OCI-LY7 (cell line): ENCODE measurements around the gene NPAS2.

Experiments
- CTCF ChIP-seq: fragments of 200-600 bp; sonication (generic); conservative IDR thresholded peaks from 2 replicates; pipeline ENCODE4 v1.5.1; 2014; ENCODE audit warnings: mild to moderate bottlenecking, antibody characterized with exemption, low read length, moderate library complexity, mixed read lengths
- EZH2phosphoT487 ChIP-seq: fragments of 200-600 bp; sonication (generic); IDR thresholded peaks from 2 replicates; pipeline ENCODE4 v1.6.1; 2018; ENCODE audit warnings: low read depth, borderline replicate concordance, mild to moderate bottlenecking, mixed run types, antibody characterized with exemption, low read length, moderate library complexity, mixed read lengths

GRCh38 chr2:100893392-100894104 lies 73.6 kb downstream of the NPAS2 start:
- TF ChIP-seq CTCF, result no peak
- no peak for TF ChIP-seq EZH2phosphoT487
